Adrenal gland (tissue), 12 donors: Measurements from ENCODE around the gene IGDCC3. TPM values are rescaled to one million over a fixed set of nuclear protein-coding genes. Genes with fewer than 3 reads are reported as not detected.

Experiments
- DNase-seq, 7 donors: peaks; one replicate each; pipeline ENCODE4 v3.0.0-alpha.2; 2019 to 2020
- H3K27ac ChIP-seq, 5 donors: fragments of 200-600 bp; sonication (generic) in 4 of 5; 1 replicate in 3 of 5; 2 replicates in 2 of 5; pipeline versions ENCODE4 v1.5.1 to v1.8.0; 2016 to 2020; ENCODE audit warnings: mild to moderate bottlenecking in 1 of 5
- H3K27me3 ChIP-seq: fragments of 200-600 bp; 2 replicates; pipeline ENCODE4 v1.8.0; 2021
- H3K36me3 ChIP-seq, 2 donors: fragments of 200-600 bp; replicated peaks in 1 of 2; 1 replicate in 1 of 2; 2 replicates in 1 of 2; pipeline versions ENCODE4 v1.5.1 to v1.8.0; 2018 to 2022
- H3K4me1 ChIP-seq, 2 donors: fragments of 200-600 bp; replicated peaks in 1 of 2; 1 replicate in 1 of 2; 2 replicates in 1 of 2; pipeline versions ENCODE4 v1.5.1 to v1.8.0; 2018 to 2021
- H3K4me3 ChIP-seq, 4 donors: fragments of 200-600 bp; sonication (generic) in 3 of 4; one replicate each; pipeline ENCODE4 v1.5.1; 2016 to 2018
- H3K9me3 ChIP-seq, 3 donors: fragments of 200-600 bp; sonication (generic) in 1 of 3; replicated peaks in 1 of 3; 1 replicate in 2 of 3; 2 replicates in 1 of 3; pipeline versions ENCODE4 v1.5.1 to v1.8.0; 2016 to 2021
- CTCF ChIP-seq, 6 experiments: fragments of 450-650 bp in 4 of 6; fragments of 200-600 bp in 2 of 6; sonication (generic) in 1 of 6; IDR thresholded peaks; 1 replicate in 5 of 6; 2 replicates in 1 of 6; pipeline versions ENCODE4 v1.5.1 to v1.8.0; 2016 to 2021; ENCODE audit warnings: antibody characterized with exemption in 6 of 6, mild to moderate bottlenecking in 2 of 6, moderate library complexity in 1 of 6
- POLR2A ChIP-seq, 2 donors: fragments of 450-650 bp; IDR thresholded peaks; one replicate each; pipeline ENCODE4 v1.6.1; 2017; ENCODE audit warnings: antibody characterized with exemption in 2 of 2, mild to moderate bottlenecking in 2 of 2, moderate library complexity in 1 of 2
- WGBS, 4 donors: extraction: QIAGEN DNeasy Blood & Tissue Kit in 2 of 4; methylation state at CpG; one replicate each; pipeline versions ENCODE4 v1.1.5 to v1.1.7; 2013 to 2017; 5-methylcytosine and 5-hydroxymethylcytosine counted together
- intact Hi-C, 2 donors: fragments of 100-400 bp; cut with DNase I; formaldehyde crosslinking; loops; one replicate each; pipeline versions ENCODE4 v1.14.1 to v1.15.0; 2022 to 2023
- polyA plus RNA-seq, 3 donors: library from polyadenylated mRNA; stranded (reverse); fragments of 200-250 nt in 2 of 3; fragments of 350-450 nt in 1 of 3; fragmentation: Illumina TruSeq in 1 of 3; extraction: RNeasy Lipid Tissue Mini Kit (QIAGEN cat#74804) in 1 of 3; gene quantifications; one replicate each; pipeline ENCODE4 v1.2.3, GENCODE V29; 2013 to 2014
- total RNA-seq, 9 donors: library from RNA; depleted of rRNA in 4 of 9; stranded (reverse); fragments of >200 nt in 4 of 9; fragments of 120-200 nt in 1 of 9; fragmentation: NEBNext Ultra II Directional in 1 of 9; extraction: Animal tissue kit (Norgen Biotek cat#: 25700) in 1 of 9; gene quantifications; one replicate each; pipeline versions ENCODE4 v1.1.0 to v1.2.4, GENCODE V29; 2013 to 2023
- donor health status: healthy with polysubstance abuse.
- donor health status: Bipolar disorder and iron deficiency.
- donor health status: DM: yes; HTN: yes; CAD: no.
- donor health status: DM: no; HTN: no; CAD: no.
- donor health status: DM: no; HTN: no; CAD: no.
- donor health status: DM: yes; HTN: yes; CAD: no.

IGDCC3 gene
- total and polyA plus RNA-seq, 12 donors, result 0.13 to 0.39 (median 0.29) TPM; not detected in 7

- no peak for DNase-seq
- Histone ChIP-seq H3K4me3 (no peak overlapping the region), H3K4me1 (peaks cover 0 to 23% of the 10 kb centered on the region in 2 donors), H3K36me3 (no peaks in the 10 kb centered on the region), H3K27me3 (no peaks in the 10 kb centered on the region), H3K27ac (no peak overlapping the region), H3K9me3 (no peaks in the 10 kb centered on the region)
- WGBS, 4 donors, result 26 to 42% (median 34%) methylated on average over 1 of the region's 1 CpG
- intact Hi-C loops, result no loop called here
- TF ChIP-seq CTCF (IDR thresholded peaks at IDR 0.05) (no peak), POLR2A (IDR thresholded peaks at IDR 0.05) (no peak)
Observed at GRCh38 chr15:65412556-65412955, 34.8 kb upstream of the IGDCC3 start.

GRCh38 chr15:65411465-65412071, 33.8 kb upstream of the IGDCC3 start:
- no peak for TF ChIP-seq CTCF (IDR thresholded peaks at IDR 0.05)
- TF ChIP-seq POLR2A (IDR thresholded peaks at IDR 0.05), result no peak
- peak overlapping the region in 1 of 5 donors; percentile 37 for H3K27ac ChIP-seq
- no peaks in the 10 kb centered on the region for H3K9me3 ChIP-seq
- H3K4me1 ChIP-seq, result peaks cover 0 to 23% of the 10 kb centered on the region in 2 donors
- WGBS, 4 donors, result 46 to 65% (median 59%) methylated on average over 5 of the region's 5 CpGs
- intact Hi-C loops, result no loop called here
- H3K4me3 ChIP-seq, result no peak overlapping the region
- H3K36me3 ChIP-seq, result no peaks in the 10 kb centered on the region
- DNase-seq, result peak in 4 of 7 donors; percentile 20 to 56 (median 37)
- no peaks in the 10 kb centered on the region for H3K27me3 ChIP-seq

GRCh38 chr15:65410972-65411371, 33.2 kb upstream of the IGDCC3 start:
- H3K4me3 ChIP-seq, result no peak overlapping the region
- peak overlapping the region in 1 of 5 donors; percentile 37 for H3K27ac ChIP-seq
- TF ChIP-seq POLR2A (IDR thresholded peaks at IDR 0.05) (no peak), CTCF (IDR thresholded peaks at IDR 0.05) (no peak)
- no peaks in the 10 kb centered on the region for H3K36me3 ChIP-seq
- 76 to 92% (median 81%) methylated on average over 1 to 10 of the region's 10 CpGs for WGBS, 4 donors
- no peak for DNase-seq
- intact Hi-C loops, result no loop called here
- H3K9me3 ChIP-seq, result no peaks in the 10 kb centered on the region
- H3K27me3 ChIP-seq, result no peaks in the 10 kb centered on the region
- peaks cover 0 to 23% of the 10 kb centered on the region in 2 donors for H3K4me1 ChIP-seq

- intact Hi-C loops, result no loop called here
- no peaks in the 10 kb centered on the region for H3K27me3 ChIP-seq
- H3K9me3 ChIP-seq, result no peaks in the 10 kb centered on the region
- H3K27ac ChIP-seq, result no peak overlapping the region
- no peak for DNase-seq
- no peak for TF ChIP-seq CTCF (IDR thresholded peaks at IDR 0.05)
- H3K4me3 ChIP-seq, result no peak overlapping the region
- peaks cover 0 to 23% of the 10 kb centered on the region in 2 donors for H3K4me1 ChIP-seq
- WGBS, 4 donors, result 90 to 93% (median 92%) methylated on average over 6 to 11 of the region's 11 CpGs
- no peaks in the 10 kb centered on the region for H3K36me3 ChIP-seq
Observed at GRCh38 chr15:65410036-65410435, 32.2 kb upstream of the IGDCC3 start.
